Putamen (tissue), 1 donor: ENCODE measurements around the gene RYR2.

Source experiments
- DNase-seq: peaks from one replicate; pipeline ENCODE4 v3.0.0-alpha.2; 2016; ENCODE audit warnings: low spot score

Gene RYR2

DNA sequence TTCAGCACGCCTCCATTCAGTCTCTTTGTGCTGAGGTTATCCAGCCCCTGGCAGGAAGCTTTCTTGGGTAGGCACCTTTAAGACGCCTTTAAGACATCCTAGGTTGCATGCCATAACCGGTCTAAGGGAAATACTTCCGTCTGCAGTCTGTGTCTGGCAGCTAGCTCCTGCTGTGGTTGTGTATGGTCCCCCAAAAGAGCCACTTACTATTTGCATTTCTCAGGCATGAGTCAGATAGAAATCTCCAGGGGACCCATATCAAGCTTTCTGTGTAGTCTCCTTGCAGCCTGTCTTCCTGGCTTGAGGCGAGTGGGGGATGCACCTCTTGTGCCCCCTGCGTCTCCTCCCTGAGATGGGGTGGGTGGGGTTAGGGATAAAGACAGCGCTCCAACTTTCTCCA is 10.0 kb upstream of the RYR2 start:
- DNase-seq, result no peak

DNA sequence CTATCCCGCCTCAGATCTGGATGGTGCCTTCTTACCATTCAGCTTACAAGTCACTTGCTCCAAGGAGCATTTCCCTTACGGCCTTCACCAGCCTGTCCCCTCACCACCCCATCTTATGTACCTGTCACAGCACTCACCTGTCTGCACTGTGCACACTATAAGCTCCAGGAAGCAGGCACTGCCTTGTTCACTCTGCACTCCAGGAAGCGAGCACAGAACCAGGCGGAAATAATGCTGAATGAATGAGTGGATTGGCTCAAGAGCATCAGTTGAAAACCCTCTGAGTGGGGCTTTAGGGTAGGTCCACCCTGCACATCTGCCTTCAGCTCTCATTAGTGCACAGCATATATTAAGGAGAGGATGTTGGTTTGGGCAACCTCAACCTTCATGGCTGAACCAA is 8.9 kb upstream of the RYR2 start:
- no peak for DNase-seq

DNA sequence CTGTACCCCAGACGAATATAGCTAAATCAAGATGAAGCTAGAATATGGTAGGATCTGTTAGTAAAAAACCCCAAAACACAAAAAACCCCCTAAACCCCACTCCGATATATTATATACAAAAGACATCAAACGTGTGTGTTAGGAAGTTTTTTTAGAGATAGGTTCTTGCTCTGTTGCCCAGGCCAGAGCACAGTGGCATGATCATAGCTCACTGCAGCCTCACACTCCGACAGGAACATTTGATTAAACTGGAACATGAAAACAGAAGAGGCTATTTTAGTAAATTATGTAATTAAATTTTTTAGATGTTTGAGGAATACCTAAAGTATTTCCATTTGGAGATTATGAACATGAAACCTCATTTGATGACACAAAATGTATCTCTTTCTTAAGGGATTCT is 8.2 kb upstream of the RYR2 start:
- DNase-seq, result no peak

DNA sequence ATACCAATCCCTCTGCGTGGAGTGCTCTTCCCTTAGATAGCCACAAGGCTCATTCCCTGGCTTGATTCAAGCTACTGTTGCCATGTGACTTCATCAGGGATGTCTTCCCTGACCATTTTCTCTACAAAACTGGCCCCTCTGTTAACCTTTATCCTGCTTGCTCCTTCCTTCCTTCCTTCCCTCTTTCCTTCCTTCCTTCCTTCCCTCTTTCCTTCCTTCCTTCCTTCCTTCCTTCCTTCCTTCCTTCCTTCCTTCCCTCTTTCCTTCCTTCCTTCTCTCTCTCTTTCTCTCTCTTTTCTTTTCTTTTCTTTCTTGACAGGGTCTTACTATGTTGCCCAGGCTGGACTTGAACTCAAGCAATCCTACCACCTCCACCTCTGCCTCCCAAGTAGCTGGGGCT is 6.2 kb upstream of the RYR2 start:
- no peak for DNase-seq

DNA sequence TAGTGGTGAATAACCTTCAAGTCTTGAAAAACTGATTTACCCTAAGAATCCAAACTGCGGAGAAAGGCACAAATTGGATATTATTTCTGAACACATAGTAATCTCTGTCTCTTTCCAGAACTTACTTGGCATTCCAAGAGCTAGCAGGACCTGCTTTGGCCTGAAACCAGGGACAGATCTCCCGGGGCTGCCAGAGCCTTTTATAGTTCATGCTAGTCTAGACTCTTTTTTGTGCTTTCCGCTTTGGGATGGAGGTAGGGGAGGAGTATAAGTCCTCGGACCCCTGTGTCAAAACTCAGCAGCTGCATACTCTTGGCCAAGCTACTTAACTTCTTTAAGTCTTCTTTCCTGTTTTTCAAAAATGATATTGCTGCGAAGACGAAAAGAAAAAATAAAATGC is 3.8 kb upstream of the RYR2 start:
- no peak for DNase-seq

DNA sequence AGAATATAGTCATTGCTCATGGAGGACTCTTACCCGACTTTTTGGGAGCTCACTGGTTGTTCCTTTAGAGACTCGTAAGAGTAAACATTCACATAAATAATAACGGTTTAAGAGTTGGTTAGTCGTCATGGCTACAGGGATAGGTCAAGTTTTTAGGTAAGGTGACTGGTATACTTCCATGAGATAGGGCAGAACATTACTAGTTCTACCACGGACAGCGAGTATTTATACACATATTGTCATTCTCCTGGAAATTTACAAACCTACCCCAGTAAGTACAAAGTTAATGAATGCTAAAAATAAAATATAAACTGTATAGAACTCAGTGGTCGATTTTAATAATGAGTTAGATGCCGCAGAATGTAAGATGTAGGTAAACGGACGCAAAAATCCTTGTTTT is 1.2 kb upstream of the RYR2 start:
- DNase-seq, result no peak

DNA sequence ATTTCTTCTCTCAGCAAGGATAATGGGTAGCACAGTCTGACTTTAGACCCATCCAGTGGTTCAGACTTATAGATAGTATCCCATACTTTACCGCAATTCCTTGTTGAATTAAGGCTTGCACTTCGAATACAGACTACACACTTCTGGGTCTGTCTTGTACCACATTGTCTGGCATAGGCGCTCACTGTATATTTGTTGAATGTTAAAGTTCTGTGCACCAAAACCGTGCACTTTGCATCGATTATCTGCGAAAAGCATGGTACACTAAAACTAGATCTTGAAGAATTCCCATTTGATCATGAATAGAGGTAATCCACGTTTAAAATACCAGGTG is 556 bp upstream of the RYR2 start:
- DNase-seq, result no peak

DNA sequence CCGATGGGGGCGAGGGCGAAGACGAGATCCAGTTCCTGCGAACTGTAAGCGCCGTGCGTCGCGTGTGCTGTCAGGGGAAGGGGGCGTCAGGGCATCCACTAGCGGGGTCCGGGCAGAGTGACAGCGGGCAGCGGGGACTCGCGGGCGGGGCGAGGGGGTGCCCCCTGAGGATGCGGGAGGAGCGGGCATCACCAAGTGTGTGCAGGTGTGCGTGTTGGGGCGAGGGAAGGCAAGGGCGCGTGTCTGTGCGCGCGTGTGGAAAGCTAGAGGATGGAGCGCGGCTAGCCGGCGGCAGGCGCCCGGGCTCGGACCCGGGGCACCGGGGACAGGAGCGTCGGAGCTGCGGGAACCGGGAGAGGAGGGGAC is 525 bp downstream of the RYR2 start:
- no peak for DNase-seq

DNA sequence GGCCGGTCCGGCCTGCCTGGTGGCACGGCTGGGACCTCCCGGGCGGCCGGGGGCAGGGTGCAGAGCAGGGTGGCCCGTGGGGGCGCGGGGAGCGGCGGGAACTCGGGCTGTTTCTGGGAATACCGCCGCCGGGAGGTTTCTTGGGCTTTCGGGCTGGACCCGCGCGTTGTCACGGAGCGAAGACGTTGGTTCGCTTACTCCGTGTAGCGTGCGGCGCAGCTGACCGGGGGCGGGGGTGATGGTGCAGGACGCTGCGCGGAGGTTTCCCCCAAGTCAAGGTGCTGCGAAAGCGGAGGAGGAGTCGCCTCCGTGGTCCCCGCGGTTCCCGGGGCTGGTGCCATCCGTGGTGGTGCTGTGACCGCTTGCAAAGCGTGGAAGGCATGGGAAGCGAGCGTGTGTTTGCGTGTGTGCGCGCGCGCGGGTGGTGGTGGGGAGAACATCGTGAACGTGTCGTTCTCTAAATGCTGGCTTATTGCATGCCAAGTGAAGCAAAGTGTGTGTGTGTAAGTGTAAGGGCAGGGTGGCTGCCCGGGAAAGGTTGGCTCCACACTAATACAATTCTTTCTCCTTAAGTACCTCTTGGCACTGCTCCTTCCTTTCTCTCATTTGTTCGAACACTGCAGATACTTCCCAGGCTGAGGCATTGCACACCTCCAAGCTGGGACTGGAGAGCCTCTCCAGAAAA is 1.1 kb downstream of the RYR2 start:
- peak; percentile 49 for DNase-seq

DNA sequence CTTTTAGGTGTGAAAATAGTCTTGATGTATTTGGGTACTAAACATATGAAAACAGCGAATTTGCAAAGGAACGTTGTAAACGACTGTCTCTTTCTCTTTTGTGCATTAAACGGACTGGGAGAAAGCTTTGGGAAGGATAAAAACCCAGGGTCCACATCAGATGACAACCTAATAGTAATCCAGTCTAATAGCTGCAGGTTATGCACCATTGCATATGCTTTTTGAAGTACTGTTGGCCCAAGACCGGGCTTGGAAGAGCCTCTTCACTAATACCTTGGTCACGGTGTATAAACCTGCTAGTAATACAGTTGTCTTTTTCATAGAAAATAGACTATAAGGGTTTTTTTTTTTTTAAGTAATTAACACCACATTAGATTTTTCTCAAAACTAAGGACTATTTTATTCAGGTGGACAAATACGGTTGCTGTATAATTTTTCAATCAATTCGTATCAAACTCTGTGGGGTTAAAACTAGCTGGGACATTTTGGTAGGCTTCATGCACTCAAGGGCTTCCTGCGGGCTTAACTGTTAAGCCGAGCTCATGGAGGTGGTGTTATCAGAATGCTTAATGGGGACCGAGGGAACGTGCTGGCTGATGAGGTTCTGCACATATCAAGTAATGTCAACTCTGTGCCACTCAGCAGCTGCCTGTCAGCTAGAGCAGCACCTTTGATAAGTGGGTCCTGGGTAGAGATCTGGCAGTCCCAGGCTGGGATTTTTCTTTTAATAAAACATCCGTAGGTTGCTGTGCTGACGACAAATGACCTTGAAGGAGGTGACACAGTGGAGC is 2.1 kb downstream of the RYR2 start:
- DNase-seq, result no peak

DNA sequence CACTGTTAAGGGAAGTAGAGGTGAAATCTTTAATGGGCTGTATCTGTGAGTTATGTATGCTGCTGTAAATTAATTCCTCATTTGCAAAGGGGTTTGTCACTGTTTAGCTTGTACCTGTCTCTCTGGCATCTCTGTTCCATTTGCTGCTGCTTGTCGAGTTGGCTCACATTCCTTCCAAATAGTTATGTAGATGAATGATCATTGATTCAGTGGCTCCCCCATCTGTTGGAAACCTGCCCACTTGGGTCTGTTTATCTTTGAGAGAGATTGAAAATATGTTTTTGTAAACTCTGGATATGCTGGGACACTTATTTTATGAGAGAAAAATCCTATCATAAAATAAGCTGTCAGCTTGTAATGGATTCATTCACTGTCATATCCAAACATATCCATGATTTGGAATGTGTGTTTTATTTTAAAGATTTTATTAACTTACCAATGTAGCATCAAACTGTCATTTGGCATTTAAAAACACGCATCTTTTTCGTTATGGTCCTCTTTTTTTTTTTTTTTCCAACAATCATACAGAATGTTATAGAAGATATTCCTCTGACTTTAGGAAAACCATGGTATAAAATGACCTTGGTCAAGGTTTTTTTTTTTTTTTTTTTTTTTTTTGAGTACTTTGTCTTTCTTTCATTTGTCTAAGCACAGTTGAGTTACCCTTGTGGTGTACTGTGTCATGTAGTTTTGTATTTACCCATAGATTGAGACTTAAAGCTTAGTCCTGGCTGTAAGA is 3.5 kb downstream of the RYR2 start:
- no peak for DNase-seq

DNA sequence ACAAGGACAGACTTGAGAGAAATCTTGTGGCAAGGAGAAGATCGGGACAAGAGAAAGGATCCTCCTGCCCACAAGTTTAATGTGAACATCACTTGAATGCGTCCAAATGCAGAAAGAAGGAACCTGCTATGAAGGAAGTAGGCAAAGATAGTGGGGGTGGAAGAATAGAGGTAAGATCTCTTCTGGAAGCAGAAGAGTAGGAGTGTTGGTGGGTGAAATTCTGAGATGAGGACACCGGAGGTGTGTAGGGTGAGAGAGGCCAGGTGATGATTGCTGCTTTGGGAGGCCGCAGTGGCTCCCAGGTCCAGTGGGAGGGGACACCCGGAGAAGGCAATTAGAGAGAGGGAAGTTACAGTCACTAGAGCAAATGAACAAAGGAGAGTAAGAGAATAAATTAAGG is 6.8 kb downstream of the RYR2 start:
- no peak for DNase-seq

DNA sequence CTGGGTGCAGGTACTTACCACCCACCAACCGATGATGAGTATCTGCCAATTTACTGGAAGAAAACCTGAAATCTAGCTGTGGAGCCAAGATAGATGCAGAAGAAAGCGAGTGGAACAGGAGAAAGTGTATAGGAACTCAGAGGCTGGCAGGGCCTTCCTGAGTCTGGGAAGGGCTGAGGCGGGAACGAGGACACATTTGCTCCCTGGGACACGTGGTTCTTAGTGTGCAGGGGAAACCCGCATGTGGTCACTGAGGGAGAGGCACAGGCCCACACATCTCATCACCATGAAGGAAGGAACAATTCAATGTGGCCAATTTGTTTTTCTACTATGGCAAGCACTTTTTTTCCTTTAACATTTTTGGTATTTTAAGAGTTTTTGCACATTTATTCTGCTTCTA is 8.2 kb downstream of the RYR2 start:
- DNase-seq, result no peak

DNA sequence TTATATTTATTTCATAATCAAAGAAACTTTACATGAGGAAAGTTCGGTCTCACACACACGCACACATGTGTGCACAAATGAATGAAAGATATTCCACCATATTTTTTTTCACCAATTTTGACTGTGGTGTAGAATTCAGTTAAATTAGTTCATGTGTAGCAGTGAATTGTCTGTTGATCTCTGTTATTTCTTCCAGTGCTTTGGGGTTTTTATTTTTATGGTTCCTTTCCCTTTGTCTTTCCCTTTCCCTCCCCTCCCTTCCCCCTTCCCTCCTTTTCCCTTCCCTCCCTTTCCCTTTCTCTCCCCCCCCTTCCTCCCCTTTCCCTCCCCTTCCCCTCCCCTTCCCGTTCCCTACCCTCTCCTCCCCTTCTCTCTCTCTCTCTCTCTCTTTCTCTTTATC is 8.9 kb downstream of the RYR2 start:
- DNase-seq, result no peak

DNA sequence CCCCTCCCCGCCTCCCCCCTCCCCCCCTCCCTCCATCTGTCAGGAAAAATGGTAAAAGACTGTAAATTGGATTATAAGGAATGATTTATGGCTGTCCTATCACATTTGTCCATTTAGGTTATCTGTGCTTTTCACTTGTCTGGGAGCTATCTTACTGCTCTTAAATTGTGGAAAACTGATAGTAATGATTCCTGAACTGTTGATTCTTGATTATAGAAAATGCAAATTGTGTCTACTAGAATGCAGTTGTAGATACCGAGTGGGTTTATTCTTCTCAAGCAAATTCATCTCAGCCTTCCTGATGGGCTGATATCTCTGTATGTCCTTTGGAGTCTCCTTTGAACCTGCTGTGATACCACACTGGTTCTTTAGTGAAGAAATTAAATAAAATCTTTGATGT is 12.3 kb downstream of the RYR2 start:
- DNase-seq, result no peak

DNA sequence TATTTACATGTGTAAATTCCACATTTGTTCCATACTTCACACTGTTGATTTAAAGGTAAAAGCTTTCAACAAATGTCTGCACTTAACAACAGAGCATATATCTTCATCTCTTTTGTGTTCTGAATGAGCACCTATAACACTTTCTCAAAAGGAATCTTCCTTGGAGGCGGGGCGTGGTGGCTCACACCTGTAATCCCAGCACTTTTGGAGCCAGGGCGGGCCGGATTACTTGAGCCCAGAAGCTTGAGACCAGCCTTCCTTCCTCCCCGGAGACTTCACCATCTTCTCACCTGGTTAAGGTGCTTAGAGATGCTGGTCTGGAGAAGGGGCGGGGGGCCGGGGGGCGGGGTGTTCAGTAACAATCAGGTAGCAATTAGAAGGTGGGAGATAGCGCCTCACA is 16.5 kb downstream of the RYR2 start:
- no peak for DNase-seq

DNA sequence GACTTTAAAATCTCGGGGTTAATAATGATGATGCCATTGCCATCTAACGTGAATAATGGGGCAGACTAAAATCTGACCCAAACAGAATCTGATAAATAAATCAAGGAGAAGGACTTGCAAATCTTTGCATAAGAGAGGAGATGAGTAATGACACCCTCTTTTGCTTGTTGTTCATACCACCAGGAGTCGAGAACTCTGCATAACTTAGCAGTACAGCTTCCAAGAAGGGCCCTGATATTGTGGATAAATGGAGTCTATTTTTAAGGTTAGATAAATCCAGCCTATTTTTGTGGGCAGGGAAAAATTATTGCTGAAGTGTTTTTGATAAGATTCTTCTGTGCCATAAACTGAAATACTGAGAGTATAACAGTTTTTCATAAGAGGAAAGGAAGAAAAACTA is 17.3 kb downstream of the RYR2 start:
- no peak for DNase-seq

DNA sequence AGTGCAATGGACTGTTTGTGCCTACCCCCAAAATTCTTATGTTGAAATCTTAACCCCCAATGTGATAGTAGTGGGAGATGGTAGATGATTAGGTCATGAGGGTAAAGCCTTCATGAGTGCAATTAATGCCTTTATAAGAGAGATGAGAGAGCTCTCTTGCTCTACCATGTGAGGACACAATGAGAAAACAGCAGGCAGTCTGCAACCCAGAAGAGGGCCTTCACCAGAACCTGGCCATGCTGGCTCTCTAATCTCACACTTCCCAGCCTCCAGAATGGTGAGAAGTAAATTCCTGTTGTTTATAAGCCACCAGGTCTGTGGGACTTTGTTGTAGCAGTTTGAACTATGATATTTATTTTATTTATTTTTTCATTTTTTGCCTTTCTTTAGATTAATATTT is 21.0 kb downstream of the RYR2 start:
- no peak for DNase-seq

DNA sequence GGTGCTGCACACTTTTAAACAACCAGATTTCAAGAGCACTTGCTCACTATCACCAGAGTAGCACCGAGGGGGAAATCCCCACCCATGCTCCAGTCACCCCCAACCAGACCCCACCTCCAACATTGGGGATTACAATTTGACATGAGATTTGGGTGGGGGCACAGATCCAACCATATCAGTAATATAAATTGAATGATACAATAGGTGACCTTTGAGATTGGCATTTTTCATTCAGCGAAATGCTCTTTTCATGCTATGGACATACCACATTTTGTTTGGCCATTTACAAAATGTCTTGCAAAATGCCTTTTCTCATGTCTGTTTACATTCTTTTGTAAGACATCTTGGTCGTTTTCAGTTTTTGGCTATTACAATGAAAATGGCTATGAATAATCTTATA is 23.9 kb downstream of the RYR2 start:
- DNase-seq, result no peak

DNA sequence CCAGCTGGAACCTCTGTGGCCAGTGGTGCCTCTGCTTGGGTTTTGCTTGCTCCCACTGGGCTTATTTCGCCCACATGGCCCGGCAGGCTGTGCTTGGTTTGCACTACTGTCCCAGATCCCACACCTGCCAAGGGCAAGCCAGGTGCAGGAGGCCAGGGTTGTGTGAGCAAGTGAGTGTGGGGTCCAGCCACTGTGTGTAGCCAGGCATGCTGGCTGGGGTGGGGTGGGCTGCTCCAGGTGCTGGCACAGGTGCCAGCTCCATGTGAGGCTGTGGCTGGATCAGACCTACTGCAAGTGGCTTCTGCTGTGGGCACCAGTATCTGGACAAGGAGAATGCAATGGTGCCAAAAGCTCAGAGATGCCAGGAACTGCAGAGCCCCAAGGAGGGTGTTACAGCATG is 28.5 kb downstream of the RYR2 start:
- no peak for DNase-seq

DNA sequence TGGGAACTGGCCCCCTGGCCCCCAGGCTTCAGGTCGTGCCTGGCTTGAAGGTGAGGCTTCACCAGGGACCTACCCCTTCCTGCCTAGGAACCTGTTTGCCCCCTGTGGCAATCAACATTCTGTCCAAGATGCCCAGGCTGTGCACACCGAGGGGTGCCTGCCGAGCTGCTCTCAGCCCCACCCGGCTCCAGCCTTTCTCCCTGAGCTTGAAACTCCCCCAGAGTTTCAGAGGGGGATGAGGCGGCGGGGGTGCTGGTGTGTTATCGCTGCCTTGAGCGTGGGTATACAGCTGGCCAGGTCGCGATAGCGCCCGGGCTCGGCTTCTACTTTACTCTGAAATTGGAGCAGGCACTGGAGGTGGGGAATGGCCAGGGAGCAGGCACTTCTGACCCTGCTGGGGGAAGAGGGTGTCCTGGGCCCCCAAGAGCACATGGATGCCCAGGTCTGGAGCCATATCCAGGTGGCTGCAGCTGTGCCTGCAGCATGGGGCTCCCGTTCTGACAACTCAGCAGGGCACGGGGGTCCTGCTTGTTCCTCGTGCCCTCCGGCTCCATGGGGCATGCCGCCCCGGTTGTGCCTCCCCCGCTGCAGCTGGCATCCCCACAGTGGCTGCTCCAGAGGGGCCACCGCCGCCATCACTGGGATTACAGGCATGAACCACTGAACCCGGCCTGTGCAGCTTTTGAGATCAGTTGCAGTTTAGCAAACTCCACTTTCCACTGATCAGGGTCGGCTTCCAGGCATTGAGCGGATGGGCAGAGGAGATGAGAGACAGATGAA is 29.8 kb downstream of the RYR2 start:
- DNase-seq, result no peak

DNA sequence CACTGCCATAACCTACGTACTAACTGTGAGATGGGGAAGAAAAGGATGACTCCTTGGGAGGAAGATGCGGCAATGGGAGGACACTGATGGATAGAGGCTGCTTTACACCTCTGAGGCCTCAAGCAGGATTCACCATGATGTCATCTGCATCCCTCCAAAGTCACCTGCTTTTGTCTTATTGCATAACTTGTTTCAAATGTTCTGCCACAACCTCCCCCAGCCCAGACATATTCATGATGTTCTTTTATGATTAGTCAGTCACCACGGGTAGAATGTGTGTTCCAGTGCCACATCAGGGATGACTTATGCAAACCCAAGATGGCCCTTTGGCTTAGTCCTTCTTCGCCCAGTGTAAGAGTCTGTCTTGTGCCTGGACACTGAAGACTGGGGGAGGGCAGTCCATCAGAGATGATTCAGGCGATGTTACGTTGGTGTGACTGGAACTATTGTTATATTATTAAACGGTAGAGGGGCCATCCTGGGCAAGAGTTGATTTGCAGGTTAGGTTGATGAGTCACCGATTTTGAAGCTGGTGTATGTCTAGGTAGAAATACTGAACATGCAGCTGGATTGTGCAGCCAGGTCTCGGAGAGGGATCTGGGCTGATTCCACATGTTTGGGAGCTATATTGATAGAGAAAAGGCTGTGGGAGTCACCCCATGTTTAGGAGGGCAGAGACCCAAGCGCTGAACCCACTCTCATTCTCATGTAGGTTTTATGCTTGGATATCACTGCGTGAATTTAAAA is 32.6 kb downstream of the RYR2 start:
- no peak for DNase-seq
